GM18505 (cell line): ENCODE data around the gene SIK2.

ENCODE experiments used
- ATAC-seq: cut with Tn5 transposase; IDR thresholded peaks from one replicate; pipeline ENCODE4 v1.9.1; 2021; ENCODE audit not compliant: unreplicated experiment
- POLR2A ChIP-seq: IDR thresholded peaks from 4 replicates; pipeline ENCODE4 v1.6.1; 2011; ENCODE audit warnings: borderline replicate concordance; ENCODE audit not compliant: insufficient read depth, insufficient read length; ENCODE audit errors: extremely low read depth

Gene SIK2

GRCh38 chr11:111733611-111734088 lies 131.4 kb downstream of the SIK2 start:
- no peak for TF ChIP-seq POLR2A
- ATAC-seq: no peak

GRCh38 chr11:111734101-111734953 lies 132.1 kb downstream of the SIK2 start:
- TF ChIP-seq POLR2A: no peak
- no peak for ATAC-seq

DNA sequence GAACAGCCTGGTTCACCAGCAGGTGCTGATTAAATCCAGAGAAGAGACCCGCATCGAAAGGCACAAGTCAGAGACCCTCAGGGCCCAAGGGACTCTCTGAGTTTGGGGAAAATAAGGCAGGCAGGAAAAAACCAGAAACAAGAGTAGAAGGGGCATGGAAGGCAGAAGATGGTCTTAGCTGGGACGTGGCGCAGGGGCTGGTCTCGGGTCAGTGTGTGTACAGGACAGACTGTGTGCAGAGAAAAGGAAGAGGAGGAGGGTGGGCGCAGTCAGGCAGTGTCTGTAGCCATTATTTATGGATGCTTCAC lies 132.7 kb downstream of the SIK2 start:
- no peak for ATAC-seq
- no peak for TF ChIP-seq POLR2A

- no peak for ATAC-seq
Measured at GRCh38 chr11:111735262-111736116, 133.2 kb downstream of the SIK2 start.

DNA sequence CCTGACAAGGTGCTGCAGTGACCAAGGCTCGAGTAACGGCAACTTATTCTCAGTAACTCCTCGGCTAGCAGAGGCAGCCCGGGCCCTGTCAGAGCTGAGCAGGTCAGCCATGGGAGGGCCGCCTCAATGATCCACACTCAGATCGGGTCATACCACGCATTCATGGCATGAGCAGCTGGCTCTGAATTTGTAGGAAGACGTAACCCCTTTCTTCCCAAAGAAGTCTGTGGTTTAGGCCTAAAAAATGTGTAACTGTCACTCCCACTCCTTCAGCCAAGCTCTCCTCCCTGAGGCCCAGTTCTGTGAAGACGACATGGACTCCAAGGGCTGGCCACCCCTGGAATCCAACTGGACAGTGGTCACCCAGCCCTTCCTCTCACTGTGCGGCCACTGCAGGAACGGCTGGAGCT lies 133.9 kb downstream of the SIK2 start:
- TF ChIP-seq POLR2A: no peak
- no peak for ATAC-seq

More at GRCh38 chr11:111735262-111736116, 133.2 kb downstream of the SIK2 start:
- no peak for TF ChIP-seq POLR2A

GRCh38 chr11:111736621-111737443 lies 134.6 kb downstream of the SIK2 start:
- TF ChIP-seq POLR2A: no peak
- no peak for ATAC-seq

DNA sequence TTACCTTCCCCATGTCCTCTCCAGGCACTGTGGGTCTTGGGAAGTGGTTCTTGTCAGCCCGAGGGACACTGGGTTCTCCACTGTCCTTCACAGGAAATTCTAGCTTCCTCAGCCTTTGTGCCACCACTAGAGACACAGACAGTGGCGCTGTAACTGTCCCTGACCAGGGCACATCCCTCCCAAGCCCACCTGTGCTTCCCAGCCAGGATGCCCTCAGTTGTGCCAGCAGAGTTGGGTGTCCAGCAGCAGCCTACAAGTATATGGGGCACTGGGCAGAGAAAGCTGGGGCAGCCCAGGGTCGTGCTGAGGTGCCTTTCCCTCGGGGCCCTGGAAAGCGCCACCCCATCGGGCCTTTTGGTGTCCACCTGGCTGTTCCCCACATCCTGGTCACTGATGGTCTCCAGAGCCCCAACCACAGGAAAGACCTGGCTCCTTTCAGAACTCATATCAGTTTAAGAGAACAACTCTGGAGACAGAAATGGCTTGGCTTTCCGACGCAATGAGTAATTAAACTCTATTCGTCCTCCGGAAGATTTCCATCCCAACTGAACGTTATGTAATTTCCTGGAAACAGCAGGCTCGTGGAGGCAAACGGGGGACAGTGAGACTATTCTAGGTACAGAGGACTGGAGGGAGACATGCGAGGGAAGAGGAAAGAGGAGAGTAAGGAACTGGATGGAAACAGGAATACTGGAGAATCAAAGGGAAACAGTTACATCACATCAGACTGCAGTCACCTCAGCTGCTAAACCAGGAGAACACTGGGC lies 135.4 kb downstream of the SIK2 start:
- ATAC-seq: no peak
- no peak for TF ChIP-seq POLR2A

- TF ChIP-seq POLR2A: no peak
- no peak for ATAC-seq
Measured at GRCh38 chr11:111739299-111739698, 137.1 kb downstream of the SIK2 start.

- ATAC-seq: no peak
- TF ChIP-seq POLR2A: no peak
Measured at GRCh38 chr11:111741751-111742150, 139.5 kb downstream of the SIK2 start.

GRCh38 chr11:111743700-111744099 lies 141.5 kb downstream of the SIK2 start:
- no peak for TF ChIP-seq POLR2A
- no peak for ATAC-seq

DNA sequence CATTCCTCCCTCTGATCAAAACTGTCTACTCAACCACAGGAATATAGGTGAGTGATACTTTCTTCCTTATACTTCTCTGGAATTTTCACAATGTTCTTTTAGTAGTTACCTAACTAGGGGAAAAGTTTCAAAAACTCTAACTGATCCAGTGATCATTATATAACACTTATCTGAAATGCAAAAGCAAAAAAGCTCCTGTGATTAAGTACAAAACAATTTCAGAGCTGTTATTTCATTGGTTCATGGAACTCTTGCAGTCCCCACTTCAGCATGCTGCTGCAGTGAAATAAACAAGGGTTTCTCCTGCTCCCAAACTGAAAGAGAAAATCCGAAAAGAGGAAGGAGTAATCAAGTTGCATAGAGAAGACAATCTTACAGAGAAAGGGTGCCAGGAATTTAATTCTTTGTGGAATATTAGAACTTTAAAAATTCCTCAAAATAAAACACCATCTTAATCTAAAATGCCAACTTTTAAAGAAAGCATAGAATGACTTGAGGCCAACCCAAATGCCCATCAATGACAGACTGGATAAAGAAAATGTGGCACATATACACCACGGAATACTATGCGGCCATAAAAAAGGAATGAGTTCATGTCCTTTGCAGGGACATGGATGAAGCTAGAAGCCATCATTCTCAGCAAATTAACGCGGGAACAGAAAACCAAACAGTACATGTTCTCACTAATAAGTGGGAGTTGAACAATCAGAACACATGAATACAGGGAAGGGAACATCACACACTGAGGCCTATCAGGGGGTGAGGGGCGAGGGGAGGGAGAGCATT lies 143.7 kb downstream of the SIK2 start:
- ATAC-seq: no peak

More for the DNA sequence above, 143.7 kb downstream of the SIK2 start:
- TF ChIP-seq POLR2A: no peak
